H1 (cell line): ENCODE data around the gene TMPRSS13. TPM values are rescaled to one million over a fixed set of nuclear protein-coding genes. Genes with fewer than 3 reads are reported as not detected.

Source experiments
- CTCF ChIA-PET: fragments of 300-600 bp; sonication (Branson Sonifier 250); formaldehyde crosslinking; loops from one replicate; lab custom pipeline; 2021; ENCODE audit not compliant: partially characterized antibody; lab: Charles Lee
- POLR2A ChIA-PET: fragments of 300-600 bp; sonication (Branson Sonifier 250); formaldehyde crosslinking; loops from one replicate; lab custom pipeline; 2021; ENCODE audit warnings: inconsistent platforms; ENCODE audit not compliant: partially characterized antibody; lab: Charles Lee
- DNase-seq, 2 experiments: peaks; one replicate each; pipeline versions ENCODE4 v3.0.0 to v3.0.0-alpha.2; 2010 to 2022; ENCODE audit warnings: low spot score in 2 of 2, low read depth in 1 of 2, mixed read lengths in 1 of 2
- FAIRE-seq: peaks from 2 replicates; lab custom pipeline; 2011; peaks lifted over from hg19 to GRCh38; lab: Jason Lieb, UNC
- H2AFZ ChIP-seq: 2 replicates; pipeline ENCODE4 v1.8.1; 2012; ENCODE audit warnings: low read length, inconsistent platforms
- H2AK5ac ChIP-seq: 2 replicates; pipeline ENCODE4 v1.6.1; 2013; ENCODE audit warnings: low read depth, low read length
- H2BK120ac ChIP-seq: replicated peaks from 2 replicates; pipeline ENCODE3; 2013; ENCODE audit warnings: low read depth, low read length, inconsistent platforms
- H2BK12ac ChIP-seq: 2 replicates; pipeline ENCODE4 v1.6.1; 2013; ENCODE audit warnings: low read depth, low read length
- H2BK15ac ChIP-seq: 2 replicates; pipeline ENCODE4 v1.6.1; 2013; ENCODE audit warnings: low read length
- H2BK20ac ChIP-seq: 2 replicates; pipeline ENCODE4 v1.6.1; 2013; ENCODE audit warnings: low read length
- H2BK5ac ChIP-seq: 2 replicates; pipeline ENCODE4 v1.6.1; 2013; ENCODE audit warnings: low read depth, low read length
- H3K14ac ChIP-seq: 2 replicates; pipeline ENCODE4 v1.6.1; 2013; ENCODE audit warnings: inconsistent platforms; ENCODE audit not compliant: insufficient read length
- H3K18ac ChIP-seq: 2 replicates; pipeline ENCODE4 v1.6.1; 2013; ENCODE audit warnings: low read length; ENCODE audit errors: extremely low read depth
- H3K23ac ChIP-seq: 2 replicates; pipeline ENCODE4 v1.6.1; 2013; ENCODE audit warnings: inconsistent platforms; ENCODE audit not compliant: insufficient read length
- H3K23me2 ChIP-seq: 2 replicates; pipeline ENCODE4 v1.6.1; 2013; ENCODE audit warnings: low read depth, low read length
- H3K27ac ChIP-seq: 2 replicates; pipeline ENCODE4 v1.6.1; 2011; ENCODE audit warnings: low read depth, low read length, inconsistent platforms
- H3K27me3 ChIP-seq, 4 experiments: replicated peaks in 1 of 4; 1 replicate in 1 of 4; 2 replicates in 3 of 4; pipeline versions ENCODE4 v1.6.1 to v1.8.1; 2011 to 2013; ENCODE audit warnings: low read length in 3 of 4, mild to moderate bottlenecking in 3 of 4, inconsistent platforms in 2 of 4, mixed read lengths in 2 of 4, moderate library complexity in 1 of 4; ENCODE audit not compliant: control insufficient read depth in 3 of 4, insufficient read depth in 3 of 4; ENCODE audit errors: extremely low read depth in 1 of 4
- H3K36me3 ChIP-seq, 4 experiments: 2 replicates each; pipeline versions ENCODE4 v1.6.1 to v1.8.1; 2011 to 2013; ENCODE audit warnings: mild to moderate bottlenecking in 4 of 4, low read length in 3 of 4, moderate library complexity in 2 of 4, control low read depth in 1 of 4, inconsistent platforms in 1 of 4; ENCODE audit not compliant: insufficient read depth in 4 of 4, control insufficient read depth in 2 of 4
- H3K4ac ChIP-seq: replicated peaks from 2 replicates; pipeline ENCODE3; 2013; ENCODE audit warnings: low read length, low read depth, mixed read lengths, inconsistent platforms; ENCODE audit not compliant: insufficient read length
- H3K4me1 ChIP-seq, 4 experiments: replicated peaks in 1 of 4; 1 replicate in 1 of 4; 2 replicates in 3 of 4; pipeline versions ENCODE4 v1.6.1 to v1.8.1; 2011 to 2013; ENCODE audit warnings: low read length in 3 of 4, inconsistent platforms in 2 of 4, mixed read lengths in 1 of 4; ENCODE audit not compliant: insufficient read depth in 4 of 4, control insufficient read depth in 3 of 4
- H3K4me2 ChIP-seq, 2 experiments: 2 replicates each; pipeline versions ENCODE4 v1.6.1 to v1.8.1; 2011 to 2013; ENCODE audit warnings: low read depth in 2 of 2, low read length in 2 of 2, control low read depth in 1 of 2, inconsistent platforms in 1 of 2, mild to moderate bottlenecking in 1 of 2; ENCODE audit not compliant: insufficient read depth in 1 of 2
- H3K4me3 ChIP-seq, 4 experiments: fragments of 200-600, 300-600 bp in 1 of 4; sonication (generic), shearing (Covaris generic), sonication (Bioruptor Twin) in 1 of 4; 2 replicates each; pipeline versions ENCODE4 v1.5.1 to v1.8.1; 2011 to 2016; ENCODE audit warnings: low read length in 4 of 4, low read depth in 3 of 4, control low read depth in 2 of 4, inconsistent platforms in 2 of 4, mild to moderate bottlenecking in 2 of 4, mixed read lengths in 1 of 4, moderate library complexity in 1 of 4; ENCODE audit not compliant: insufficient read depth in 2 of 4; ENCODE audit errors: extremely low read depth in 1 of 4
- H3K56ac ChIP-seq: replicated peaks from 2 replicates; pipeline ENCODE3; 2013; ENCODE audit warnings: low read depth, mild to moderate bottlenecking, mixed read lengths, low read length, inconsistent platforms; ENCODE audit not compliant: insufficient read length
- H3K79me1 ChIP-seq: 2 replicates; pipeline ENCODE4 v1.6.1; 2013; ENCODE audit warnings: low read depth, low read length, control low read depth
- H3K79me2 ChIP-seq, 2 experiments: 2 replicates each; pipeline versions ENCODE4 v1.6.1 to v1.8.1; 2012 to 2013; ENCODE audit warnings: low read length in 2 of 2, mild to moderate bottlenecking in 2 of 2, inconsistent platforms in 1 of 2; ENCODE audit not compliant: insufficient read depth in 2 of 2, control insufficient read depth in 1 of 2
- H3K9ac ChIP-seq, 4 experiments: replicated peaks in 1 of 4; 1 replicate in 1 of 4; 2 replicates in 3 of 4; pipeline versions ENCODE4 v1.6.1 to v1.8.1; 2011 to 2013; ENCODE audit warnings: low read depth in 3 of 4, low read length in 3 of 4, control low read depth in 2 of 4, mild to moderate bottlenecking in 2 of 4, moderate library complexity in 2 of 4, inconsistent platforms in 1 of 4; ENCODE audit errors: extremely low read depth in 1 of 4
- H3K9me3 ChIP-seq, 2 experiments: 2 replicates each; pipeline versions ENCODE4 v1.6.1 to v1.8.1; 2012 to 2013; ENCODE audit warnings: mild to moderate bottlenecking in 2 of 2, moderate library complexity in 2 of 2, control low read depth in 1 of 2, inconsistent platforms in 1 of 2, low read depth in 1 of 2, low read length in 1 of 2, mixed read lengths in 1 of 2; ENCODE audit not compliant: insufficient read depth in 2 of 2
- H4K20me1 ChIP-seq, 2 experiments: replicated peaks in 1 of 2; 2 replicates each; pipeline versions ENCODE3 to v1.8.1; 2011 to 2013; ENCODE audit warnings: inconsistent platforms in 2 of 2, low read length in 2 of 2, mild to moderate bottlenecking in 1 of 2; ENCODE audit not compliant: insufficient read depth in 2 of 2, control insufficient read depth in 1 of 2
- H4K5ac ChIP-seq: 2 replicates; pipeline ENCODE4 v1.6.1; 2013; ENCODE audit warnings: low read length, low read depth, mixed read lengths, inconsistent platforms; ENCODE audit not compliant: insufficient read length
- H4K8ac ChIP-seq: 2 replicates; pipeline ENCODE4 v1.8.0; 2013; ENCODE audit warnings: mild to moderate bottlenecking, moderate library complexity, low read length, inconsistent platforms; ENCODE audit not compliant: insufficient read depth; ENCODE audit errors: extremely low read depth
- H4K91ac ChIP-seq: replicated peaks from 2 replicates; pipeline ENCODE3; 2013; ENCODE audit warnings: low read length, mixed read lengths, inconsistent platforms; ENCODE audit not compliant: insufficient read length
- BACH1 ChIP-seq: IDR thresholded peaks from 2 replicates; pipeline ENCODE4 v1.6.1; 2012; ENCODE audit warnings: low read length, improper control_type of control experiment
- BRCA1 ChIP-seq: IDR thresholded peaks from 2 replicates; pipeline ENCODE4 v1.6.1; 2012; ENCODE audit warnings: low read depth, low read length, improper control_type of control experiment
- HDAC6 ChIP-seq: IDR thresholded peaks from one replicate; pipeline ENCODE4 v1.7.1; 2012; ENCODE audit warnings: low read depth, mild to moderate bottlenecking, inconsistent platforms, low read length, moderate library complexity
- MAFK ChIP-seq: IDR thresholded peaks from 2 replicates; pipeline ENCODE4 v1.6.1; 2012; ENCODE audit warnings: low read depth, mild to moderate bottlenecking, improper control_type of control experiment, low read length
- POLR2AphosphoS5 ChIP-seq: IDR thresholded peaks from 2 replicates; pipeline ENCODE4 v1.6.1; 2011; ENCODE audit warnings: low read depth, low read length
- SP4 ChIP-seq: IDR thresholded peaks from 2 replicates; pipeline ENCODE4 v1.6.1; 2012; ENCODE audit warnings: low read length, inconsistent platforms
- WGBS, 2 experiments: shearing (Covaris generic) in 1 of 2; methylation state at CpG; one replicate each; pipeline versions ENCODE4 v1.1.6 to v1.1.7; 2013 to 2015; ENCODE audit warnings: low lambda C conversion rate in 2 of 2, mixed read lengths in 2 of 2, inconsistent platforms in 1 of 2, low coverage in 1 of 2, missing lambda C conversion rate in 1 of 2; ENCODE audit not compliant: insufficient replicate concordance in 2 of 2, insufficient coverage in 1 of 2, insufficient read length in 1 of 2; ENCODE audit errors: extremely low coverage in 1 of 2, missing lambda C conversion rate in 1 of 2; 5-methylcytosine and 5-hydroxymethylcytosine counted together
- polyA plus RNA-seq, 7 experiments: library from polyadenylated mRNA; depleted of rRNA in 3 of 7; stranded (reverse) in 5 of 7; unstranded in 2 of 7; fragments of >200 nt in 5 of 7; fragments of 200-250 nt in 2 of 7; gene quantifications; 1 replicate in 5 of 7; 2 replicates in 1 of 7; 4 replicates in 1 of 7; pipeline versions ENCODE4 v1.2.1 to v1.2.3, GENCODE V29; 2011 to 2013; ENCODE audit warnings: missing spikeins in 2 of 7, mixed read lengths in 2 of 7
- total RNA-seq: library from RNA; stranded (reverse); fragmentation: NEBNext Ultra II Directional; extraction: Animal tissue kit (Norgen Biotek cat#: 25700); gene quantifications from 2 replicates; pipeline ENCODE4 v1.2.1, GENCODE V29; 2021
- TF ChIP-seq, protein P1 (sequence below): IDR thresholded peaks from 2 replicates; pipeline ENCODE4 v1.6.1; 2012; ENCODE audit warnings: inconsistent platforms

The TMPRSS13 gene
- total and polyA plus RNA-seq, 2 of the 8 experiments (the other 6 are each of a cell fraction or from before 2014, with no cell fraction given): 0.61 to 0.79 TPM

GRCh38 chr11:117855912-117856651, 73.1 kb downstream of the TMPRSS13 start:
- peaks cover 0 to 3% of the 10 kb centered on the region in 2 experiments; a peak in 1 of 4 replicates for H3K9me3 ChIP-seq
- H3K36me3 ChIP-seq: no peaks in the 10 kb centered on the region
- no peak overlapping the region for H3K27ac ChIP-seq
- H3K27me3 ChIP-seq: no peaks in the 10 kb centered on the region; a peak in 1 of 7 replicates
- no peak overlapping the region for H3K14ac ChIP-seq
- H4K91ac ChIP-seq: no peak overlapping the region
- H4K8ac ChIP-seq: no peak overlapping the region
- H2BK20ac ChIP-seq: no peak overlapping the region
- no peak overlapping the region for H3K9ac ChIP-seq
- H2AFZ ChIP-seq: no peak overlapping the region
- DNase-seq (no peak), FAIRE-seq (no peak)
- no peaks in the 10 kb centered on the region for H3K23me2 ChIP-seq
- peaks cover 3 to 10% (median 6%) of the 10 kb centered on the region in 4 experiments for H3K4me1 ChIP-seq
- no peaks in the 10 kb centered on the region; the same call in 1 of the 2 replicates for H3K79me1 ChIP-seq
- no peak overlapping the region for H4K5ac ChIP-seq
- no peak overlapping the region for H2BK15ac ChIP-seq
- H3K4me3 ChIP-seq: no peak overlapping the region
- 87% methylated on average over 12 of the region's 13 CpGs; no CpG with 5 or more reads in 1 of the 2 experiments for WGBS, 2 experiments
- no peak overlapping the region for H2BK5ac ChIP-seq
- no peak overlapping the region for H3K4me2 ChIP-seq
- CTCF ChIA-PET: interaction anchor here (0.6 to 1.5 kb wide), 3 partner anchors 10 to 33 kb away, joined by 3 to 6 read pairs (median 5); no protein-coding TSS in a partner anchor
- POLR2A ChIA-PET: interaction anchor here (1.6 to 1.9 kb wide), 2 partner anchors 19 to 20 kb away, joined by 4 to 5 read pairs; partner anchors contain the start of gene FXYD6
- no peak overlapping the region for H3K18ac ChIP-seq
- no peak overlapping the region for H3K56ac ChIP-seq
- H3K79me2 ChIP-seq: peaks cover 0 to 17% of the 10 kb centered on the region in 2 experiments; a peak in 2 of 4 replicates
- no peak overlapping the region for H3K4ac ChIP-seq
- no peak overlapping the region for H2BK12ac ChIP-seq
- H2BK120ac ChIP-seq: no peak overlapping the region
- no peak overlapping the region for H3K23ac ChIP-seq
- H2AK5ac ChIP-seq: no peak overlapping the region
- TF ChIP-seq HDAC6 (no peak), SP4 (no peak), POLR2AphosphoS5 (no peak), MAFK (no peak), BACH1 (no peak), BRCA1 (no peak)
- TF ChIP-seq, protein P1, sequence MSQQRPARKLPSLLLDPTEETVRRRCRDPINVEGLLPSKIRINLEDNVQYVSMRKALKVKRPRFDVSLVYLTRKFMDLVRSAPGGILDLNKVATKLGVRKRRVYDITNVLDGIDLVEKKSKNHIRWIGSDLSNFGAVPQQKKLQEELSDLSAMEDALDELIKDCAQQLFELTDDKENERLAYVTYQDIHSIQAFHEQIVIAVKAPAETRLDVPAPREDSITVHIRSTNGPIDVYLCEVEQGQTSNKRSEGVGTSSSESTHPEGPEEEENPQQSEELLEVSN: no peak
- peaks cover 3% of the 10 kb centered on the region in 2 experiments for H4K20me1 ChIP-seq
